ENCODE measurements around the gene SELENOM. TPM values are rescaled to one million over a fixed set of nuclear protein-coding genes. Genes with fewer than 3 reads are reported as not detected.
A peak's percentile ranks its signal among the peaks of the same experiment; 100 is the strongest.
"Not testable (repeated sequence)": the region's sequence is repeated elsewhere in the genome, so short reads cannot be mapped to it uniquely, and the experiment has no call there.

SELENOM gene
- total RNA-seq, 1 experiment from 2014 or later, result 22.4 TPM

- Histone ChIP-seq H3K27me3 (ENCODE audit: control insufficient read depth, insufficient read depth, low read length) (peaks cover under 1% of the 10 kb centered on the region), H3K36me3 (replicated peaks; ENCODE audit: control insufficient read depth, insufficient read depth, low read length) (no peaks in the 10 kb centered on the region; the same call in 1 of the 2 replicates), H3K4me3 (ENCODE audit: insufficient read depth, low read depth, low read length) (no peak overlapping the region)
- DNase-seq, result peak; percentile 31
Observed at GRCh38 chr22:31086703-31087330, 20.6 kb downstream of the SELENOM start.

- DNase-seq, result no peak
- no peaks in the 10 kb centered on the region for H3K36me3 ChIP-seq (replicated peaks; ENCODE audit: control insufficient read depth, insufficient read depth, low read length)
- H3K4me3 ChIP-seq (ENCODE audit: insufficient read depth, low read depth, low read length), result no peak overlapping the region
- peaks cover 2% of the 10 kb centered on the region for H3K27me3 ChIP-seq (ENCODE audit: control insufficient read depth, insufficient read depth, low read length)
Observed at GRCh38 chr22:31085928-31086327, 21.4 kb downstream of the SELENOM start.

- no peaks in the 10 kb centered on the region for H3K36me3 ChIP-seq (replicated peaks; ENCODE audit: control insufficient read depth, insufficient read depth, low read length)
- peaks cover 2% of the 10 kb centered on the region for H3K27me3 ChIP-seq (ENCODE audit: control insufficient read depth, insufficient read depth, low read length)
- H3K4me3 ChIP-seq (ENCODE audit: insufficient read depth, low read depth, low read length), result peak overlapping the region; percentile 79
- DNase-seq, result no peak
Observed at GRCh38 chr22:31085493-31085824, 21.9 kb downstream of the SELENOM start.

- peak; percentile 98 for DNase-seq
- Histone ChIP-seq H3K36me3 (replicated peaks; ENCODE audit: control insufficient read depth, insufficient read depth, low read length) (no peaks in the 10 kb centered on the region), H3K4me3 (ENCODE audit: insufficient read depth, low read depth, low read length) (peak overlapping the region; percentile 79), H3K27me3 (ENCODE audit: control insufficient read depth, insufficient read depth, low read length) (peaks cover 2% of the 10 kb centered on the region)
Observed at GRCh38 chr22:31084811-31085492, 22.4 kb downstream of the SELENOM start.

- peak; percentile 63 for DNase-seq
- H3K36me3 ChIP-seq (replicated peaks; ENCODE audit: control insufficient read depth, insufficient read depth, low read length), result no peaks in the 10 kb centered on the region
- H3K4me3 ChIP-seq (ENCODE audit: insufficient read depth, low read depth, low read length), result peak overlapping the region; percentile 79
Observed at GRCh38 chr22:31083923-31084810, 23.2 kb downstream of the SELENOM start.

GRCh38 chr22:31083377-31083768 lies 24.0 kb downstream of the SELENOM start:
- Histone ChIP-seq H3K4me3 (ENCODE audit: insufficient read depth, low read depth, low read length) (no peak overlapping the region), H3K36me3 (replicated peaks; ENCODE audit: control insufficient read depth, insufficient read depth, low read length) (no peaks in the 10 kb centered on the region), H3K27me3 (ENCODE audit: control insufficient read depth, insufficient read depth, low read length) (peaks cover 2% of the 10 kb centered on the region)
- peak; percentile 36 for DNase-seq

More at GRCh38 chr22:31083923-31084810, 23.2 kb downstream of the SELENOM start:
- H3K27me3 ChIP-seq (ENCODE audit: control insufficient read depth, insufficient read depth, low read length), result peaks cover 2% of the 10 kb centered on the region

- no peak overlapping the region for H3K4me3 ChIP-seq (ENCODE audit: insufficient read depth, low read depth, low read length)
- peak; percentile 81 for DNase-seq
- no peaks in the 10 kb centered on the region for H3K36me3 ChIP-seq (replicated peaks; ENCODE audit: control insufficient read depth, insufficient read depth, low read length)
- H3K27me3 ChIP-seq (ENCODE audit: control insufficient read depth, insufficient read depth, low read length), result peaks cover 2% of the 10 kb centered on the region
Observed at GRCh38 chr22:31082606-31083376, 24.6 kb downstream of the SELENOM start.

- DNase-seq, result peak; percentile 38
- no peaks in the 10 kb centered on the region for H3K36me3 ChIP-seq (replicated peaks; ENCODE audit: control insufficient read depth, insufficient read depth, low read length)
- peaks cover 2% of the 10 kb centered on the region for H3K27me3 ChIP-seq (ENCODE audit: control insufficient read depth, insufficient read depth, low read length)
- 0 out of 2 replicates have a peak overlapping the region, but pooled peaks have one; percentile 71 for H3K4me3 ChIP-seq (ENCODE audit: insufficient read depth, low read depth, low read length)
Observed at GRCh38 chr22:31081963-31082605, 25.3 kb downstream of the SELENOM start.

GRCh38 chr22:31080848-31081649 lies 26.3 kb downstream of the SELENOM start, which contains the start of gene SMTN:
SMTN (plus strand) TSS chr22:31081318; CDS start chr22:31083259, 1,941 bp downstream.
- H3K4me3 ChIP-seq (ENCODE audit: insufficient read depth, low read depth, low read length), result peak within 1 kb of the TSS; percentile 71
- peak; percentile 99 for DNase-seq
- H3K36me3 ChIP-seq (replicated peaks; ENCODE audit: control insufficient read depth, insufficient read depth, low read length), result no peaks in the 10 kb centered on the region
- H3K27me3 ChIP-seq (ENCODE audit: control insufficient read depth, insufficient read depth, low read length), result peaks cover 2% of the 10 kb centered on the region

- DNase-seq, result peak; percentile 53
- Histone ChIP-seq H3K27me3 (ENCODE audit: control insufficient read depth, insufficient read depth, low read length) (peaks cover 2% of the 10 kb centered on the region), H3K36me3 (replicated peaks; ENCODE audit: control insufficient read depth, insufficient read depth, low read length) (no peaks in the 10 kb centered on the region), H3K4me3 (ENCODE audit: insufficient read depth, low read depth, low read length) (peak overlapping the region; percentile 71)
Observed at GRCh38 chr22:31080164-31080847, 27.1 kb downstream of the SELENOM start.

GRCh38 chr22:31079095-31079642 lies 28.2 kb downstream of the SELENOM start:
- no peaks in the 10 kb centered on the region for H3K36me3 ChIP-seq (replicated peaks; ENCODE audit: control insufficient read depth, insufficient read depth, low read length)
- H3K27me3 ChIP-seq (ENCODE audit: control insufficient read depth, insufficient read depth, low read length), result peaks cover 2% of the 10 kb centered on the region
- peak; percentile 80 for DNase-seq
- no peak overlapping the region for H3K4me3 ChIP-seq (ENCODE audit: insufficient read depth, low read depth, low read length)

GRCh38 chr22:31078389-31078788 lies 29.0 kb downstream of the SELENOM start:
- not testable (repeated sequence) for DNase-seq; H3K36me3 ChIP-seq (replicated peaks; ENCODE audit: control insufficient read depth, insufficient read depth, low read length); H3K27me3 ChIP-seq (ENCODE audit: control insufficient read depth, insufficient read depth, low read length); H3K4me3 ChIP-seq (ENCODE audit: insufficient read depth, low read depth, low read length)

Measured in H7 (cell line).